ENCODE results near the gene MRPL43.

Gene MRPL43

DNA sequence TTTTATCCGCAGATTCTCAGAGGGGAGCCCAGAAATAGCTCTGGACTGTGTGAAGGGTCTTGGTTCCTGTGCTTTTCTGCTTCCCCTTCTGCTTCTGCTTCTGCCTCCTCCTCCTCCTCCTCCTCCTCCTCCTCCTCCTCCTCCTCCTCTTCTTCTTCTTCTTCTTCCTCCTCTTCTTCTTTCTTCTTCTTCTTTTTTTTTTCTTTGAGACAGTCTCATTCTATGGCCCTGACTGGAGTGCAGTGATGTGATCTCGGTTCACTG, 32.1 kb upstream of the MRPL43 start:
- DNase-seq (ENCODE audit: low spot score), result no peak

- peak; percentile 88 for DNase-seq (ENCODE audit: low spot score)
These were observed 31.5 kb upstream of the MRPL43 start for GRCh38 chr10:101018600-101019439.

DNA sequence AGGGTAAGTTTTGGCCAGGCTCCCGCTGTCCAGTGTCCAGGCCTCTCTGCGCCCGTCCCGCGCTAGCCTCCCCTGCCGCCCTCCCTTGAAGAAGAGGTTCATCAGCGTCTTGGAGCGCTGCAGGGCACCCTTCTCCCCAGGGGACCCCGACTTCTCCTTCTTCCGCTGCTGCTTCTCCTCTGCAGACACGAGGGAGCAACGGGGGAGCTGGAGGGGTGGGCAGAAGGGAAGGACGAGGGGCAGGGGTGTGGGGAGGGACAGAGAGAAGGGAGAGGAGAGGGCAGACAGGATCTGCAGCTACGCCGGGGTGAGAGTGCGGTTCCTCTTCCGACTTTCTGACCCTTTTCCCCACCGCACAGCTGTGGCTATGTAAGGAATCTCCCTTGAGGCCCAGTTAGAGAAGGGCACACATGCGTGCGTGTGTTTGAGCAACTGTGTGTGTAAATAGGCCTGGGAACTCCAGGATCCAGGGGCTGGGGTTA, 30.9 kb upstream of the MRPL43 start:
- DNase-seq (ENCODE audit: low spot score), result no peak

- no peak for DNase-seq (ENCODE audit: low spot score)
These were observed 29.5 kb upstream of the MRPL43 start for GRCh38 chr10:101016814-101017213.

DNA sequence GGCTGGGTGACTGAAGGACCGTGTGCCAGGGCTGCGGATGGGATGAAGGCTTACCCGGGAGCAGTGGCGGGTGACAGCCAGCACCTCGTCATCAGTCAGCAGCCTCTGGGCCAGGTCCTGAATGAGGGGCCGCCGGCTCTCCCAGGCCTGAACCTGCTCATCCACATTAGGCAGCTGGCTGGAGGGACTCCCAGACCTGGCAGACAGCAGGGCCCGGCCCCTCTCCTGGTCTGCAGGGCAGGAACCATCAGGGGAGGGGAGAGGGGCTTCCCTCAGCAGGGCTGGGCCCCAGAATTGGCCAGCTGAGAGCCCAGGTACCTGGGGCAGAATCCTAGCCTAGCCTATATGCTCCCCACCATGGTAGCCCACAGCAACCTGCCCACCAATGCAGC, 28.3 kb upstream of the MRPL43 start:
- DNase-seq (ENCODE audit: low spot score), result no peak

DNA sequence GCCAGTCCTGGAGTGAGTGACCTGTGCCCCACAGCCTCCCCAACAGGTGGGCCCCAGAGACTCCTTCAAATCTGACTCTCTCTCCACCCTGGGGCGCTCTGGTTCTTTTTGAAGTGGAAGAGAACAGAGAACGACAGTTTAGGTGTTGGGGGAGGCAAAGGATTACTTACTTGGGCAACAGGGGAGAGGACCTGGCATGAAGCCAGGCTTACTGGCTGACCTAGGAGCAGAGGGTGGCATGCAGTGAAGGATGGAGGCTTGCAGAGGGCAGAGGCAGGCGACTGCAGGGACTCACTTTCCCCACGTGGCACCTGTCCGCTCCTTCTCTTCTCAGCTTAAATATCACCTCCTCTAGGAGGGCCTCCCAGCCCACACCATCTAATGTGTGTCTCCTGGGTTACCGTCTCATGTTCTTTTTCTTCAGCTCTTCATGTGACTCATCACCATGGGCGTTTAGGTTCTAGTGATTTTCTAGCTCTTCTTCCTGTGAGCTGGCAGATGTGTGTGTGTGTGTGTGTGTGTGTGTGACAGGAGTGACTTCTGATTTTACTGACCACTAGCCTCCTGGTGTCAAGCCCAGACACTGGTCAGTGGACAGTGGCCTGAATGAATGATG, 27.8 kb upstream of the MRPL43 start:
- DNase-seq (ENCODE audit: low spot score), result no peak

DNA sequence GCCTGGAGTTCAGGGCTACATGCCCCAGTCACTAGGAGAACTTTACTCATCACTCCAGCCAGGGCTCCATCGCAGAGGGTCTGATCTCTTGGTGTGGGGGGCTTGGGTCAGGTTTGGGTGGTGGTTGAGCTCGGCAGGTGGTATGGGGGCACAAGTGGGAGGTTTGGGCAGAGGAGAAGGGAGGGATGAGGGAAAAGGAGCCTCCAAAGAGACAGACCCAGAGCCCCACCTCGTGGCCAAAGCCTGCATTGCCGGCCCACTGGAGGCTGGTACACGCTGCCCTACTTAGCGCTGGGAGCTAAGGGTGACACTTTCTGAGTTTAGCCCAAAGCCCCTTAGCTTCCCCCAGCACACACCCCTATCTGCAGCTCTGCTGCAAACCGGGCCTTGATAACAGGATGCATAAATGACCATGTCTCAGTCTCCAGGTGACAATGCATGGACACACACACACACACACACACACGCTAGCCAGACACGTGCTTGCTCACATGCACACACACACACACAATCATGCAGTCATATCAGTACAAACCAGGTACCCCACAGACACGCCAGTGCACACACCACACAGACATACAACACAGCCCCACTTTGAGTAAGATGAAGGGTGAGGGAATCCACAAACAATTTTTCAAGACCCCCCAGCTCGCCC, 27.1 kb upstream of the MRPL43 start:
- DNase-seq (ENCODE audit: low spot score), result peak; percentile 72

GRCh38 chr10:101013365-101013825, 26.1 kb upstream of the MRPL43 start:
- no peak for DNase-seq (ENCODE audit: low spot score)

- DNase-seq (ENCODE audit: low spot score), result peak; percentile 78
These were observed 25.4 kb upstream of the MRPL43 start for GRCh38 chr10:101012525-101013364.

GRCh38 chr10:101011517-101012423, 24.5 kb upstream of the MRPL43 start:
- no peak for DNase-seq (ENCODE audit: low spot score)

DNA sequence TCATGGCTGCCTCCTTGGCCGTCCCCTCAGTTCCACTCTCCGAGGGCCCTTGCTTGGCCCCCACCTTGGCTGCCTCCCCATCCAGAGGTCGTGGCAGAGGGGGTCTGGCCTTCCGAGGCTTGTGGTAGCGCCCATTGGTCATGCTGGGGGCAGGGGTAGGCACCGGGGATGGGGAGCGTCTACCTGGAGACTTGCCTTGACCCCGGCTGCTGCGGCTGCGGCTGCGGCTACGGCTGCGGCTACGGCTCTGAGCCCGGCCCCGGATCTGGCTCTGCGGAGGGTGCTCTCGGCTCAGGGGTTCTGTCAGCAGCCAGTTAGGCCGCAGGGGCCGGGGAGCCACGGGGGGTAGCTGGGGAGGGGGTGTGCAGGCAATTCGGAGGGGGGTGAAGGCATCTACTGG, 23.0 kb upstream of the MRPL43 start:
- DNase-seq (ENCODE audit: low spot score), result no peak

- no peak for DNase-seq (ENCODE audit: low spot score)
These were observed 21.6 kb upstream of the MRPL43 start for GRCh38 chr10:101008823-101009423.

DNA sequence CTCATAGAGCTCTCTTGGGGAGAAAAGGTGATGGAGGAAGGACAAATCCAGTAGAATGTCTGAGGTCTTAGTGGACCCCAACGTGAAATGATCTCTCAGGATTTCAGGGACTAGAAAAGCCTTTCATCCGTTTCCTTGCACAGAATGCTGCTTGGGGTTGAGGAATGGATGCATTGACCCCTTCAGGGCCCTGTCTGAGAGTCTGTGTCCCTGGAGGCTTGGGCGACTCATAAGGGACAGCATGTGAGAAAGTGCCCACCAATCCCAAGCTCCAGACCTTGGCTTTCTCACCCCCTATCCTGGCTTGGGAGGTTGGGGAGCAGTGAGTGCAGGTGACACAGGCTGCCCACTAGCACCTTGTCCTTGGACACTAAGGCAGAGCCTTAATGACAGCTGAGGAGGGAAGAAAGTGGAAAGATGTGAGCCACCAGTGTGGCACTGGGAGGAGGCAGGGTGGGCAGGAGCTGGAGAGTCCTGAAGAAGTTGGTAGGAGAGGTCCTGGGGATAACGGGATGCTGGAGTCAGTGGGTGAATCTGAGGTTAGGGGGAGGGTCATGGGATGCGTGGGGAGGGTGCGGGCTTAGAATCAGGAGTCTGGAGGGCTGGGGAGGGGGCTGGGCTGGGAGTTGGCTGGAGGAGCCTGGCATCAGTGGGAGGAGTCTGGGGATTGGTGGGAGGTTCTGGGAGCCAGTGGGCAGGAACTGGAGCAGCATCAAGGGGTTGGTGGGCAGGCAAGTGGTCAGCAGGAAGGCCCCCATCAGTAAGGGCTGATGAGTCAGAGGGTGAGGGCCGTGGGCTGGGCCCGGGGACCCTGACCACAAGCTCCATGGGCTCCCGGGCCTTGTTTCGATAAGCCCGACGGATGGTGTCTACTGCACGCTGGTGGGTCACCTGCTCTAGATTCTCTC, 20.9 kb upstream of the MRPL43 start:
- no peak for DNase-seq (ENCODE audit: low spot score)

DNA sequence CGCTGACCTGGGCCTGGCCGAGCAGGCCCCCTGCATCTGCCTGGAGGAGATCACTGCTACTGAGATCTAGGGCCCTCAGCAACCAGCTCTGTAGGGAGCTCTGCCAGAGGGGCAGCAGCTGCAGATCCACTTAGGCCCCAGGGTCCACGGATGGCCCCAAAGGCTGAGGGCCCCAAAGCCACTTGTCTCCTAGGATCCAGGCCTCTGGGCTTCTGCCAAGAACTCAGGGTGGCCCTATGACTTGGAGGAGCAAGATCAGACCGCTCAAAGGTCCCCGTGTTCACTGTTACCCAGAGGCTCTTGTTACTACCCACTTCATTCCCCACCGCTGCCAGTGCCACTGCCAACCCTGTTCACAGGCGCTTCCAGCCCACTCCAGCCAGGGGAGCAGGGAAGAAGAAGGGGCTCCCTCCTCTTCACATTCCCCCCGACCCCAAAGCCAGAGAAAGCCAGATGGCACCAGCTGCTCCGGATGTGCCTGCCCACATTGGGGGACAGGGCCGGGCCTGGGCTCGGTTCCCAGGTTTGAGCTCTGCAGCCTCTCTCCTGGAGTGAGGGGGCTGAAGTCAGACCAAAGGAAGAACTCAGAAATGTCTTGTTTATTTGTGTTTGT, 19.9 kb upstream of the MRPL43 start:
- DNase-seq (ENCODE audit: low spot score), result no peak

GRCh38 chr10:101006593-101007098, 19.3 kb upstream of the MRPL43 start:
- no peak for DNase-seq (ENCODE audit: low spot score)

- no peak for DNase-seq (ENCODE audit: low spot score)
These were observed 18.7 kb upstream of the MRPL43 start for GRCh38 chr10:101005869-101006567.

DNA sequence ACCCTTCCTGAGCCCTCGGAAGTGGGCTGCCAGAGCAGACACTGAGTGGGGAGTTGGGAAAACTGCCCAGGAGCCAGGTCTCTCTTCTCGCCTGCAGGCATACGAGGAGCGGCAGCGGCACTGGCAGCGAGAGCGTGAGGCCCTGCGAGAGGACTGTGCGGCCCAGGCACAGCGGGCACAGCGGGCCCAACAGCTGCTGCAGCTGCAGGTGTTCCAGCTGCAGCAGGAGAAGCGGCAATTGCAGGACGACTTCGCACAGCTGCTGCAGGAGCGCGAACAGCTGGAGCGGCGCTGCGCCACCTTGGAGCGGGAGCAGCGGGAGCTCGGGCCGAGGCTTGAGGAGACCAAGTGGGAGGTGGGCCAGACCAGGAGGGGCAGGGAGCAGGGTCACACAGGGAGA, 18.1 kb upstream of the MRPL43 start:
- DNase-seq (ENCODE audit: low spot score), result no peak

DNA sequence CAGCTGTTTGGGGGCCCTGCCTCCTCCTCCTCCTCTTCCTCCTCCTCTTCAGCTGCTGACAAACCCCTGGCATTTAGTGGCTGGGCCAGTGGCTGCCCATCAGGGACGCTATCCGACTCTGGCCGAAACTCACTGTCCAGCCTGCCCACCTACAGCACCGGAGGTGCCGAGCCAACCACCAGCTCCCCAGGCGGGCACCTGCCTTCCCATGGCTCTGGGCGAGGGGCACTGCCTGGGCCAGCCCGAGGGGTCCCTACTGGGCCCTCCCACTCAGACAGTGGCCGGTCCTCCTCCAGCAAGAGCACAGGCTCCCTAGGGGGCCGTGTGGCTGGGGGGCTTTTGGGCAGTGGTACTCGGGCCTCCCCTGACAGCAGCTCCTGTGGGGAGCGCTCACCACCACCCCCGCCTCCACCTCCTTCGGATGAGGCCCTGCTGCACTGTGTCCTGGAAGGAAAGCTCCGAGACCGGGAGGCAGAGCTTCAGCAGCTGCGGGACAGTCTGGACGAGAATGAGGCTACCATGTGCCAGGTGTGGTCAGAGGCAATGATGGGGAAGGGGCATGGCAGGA, 16.4 kb upstream of the MRPL43 start:
- DNase-seq (ENCODE audit: low spot score), result no peak
